Hippocampal formation (tissue), 2 donors: ENCODE data around the gene FAM210A.

Source experiments
- DNase-seq, 2 donors: peaks; one replicate each; lab custom pipeline; 2025; lab: John Stamatoyannopoulos, UW

Gene FAM210A

GRCh38 chr18:13646633-13647032 is 79.7 kb downstream of the FAM210A start:
- no peak for DNase-seq

- DNase-seq = no peak
These were observed 81.3 kb downstream of the FAM210A start for GRCh38 chr18:13645093-13645492.

- DNase-seq = no peak
These were observed 83.1 kb downstream of the FAM210A start for GRCh38 chr18:13643261-13643751.

- no peak for DNase-seq
These were observed 83.9 kb downstream of the FAM210A start for GRCh38 chr18:13642440-13642827.

GRCh38 chr18:13641551-13642439 is 84.6 kb downstream of the FAM210A start:
- DNase-seq = no peak

- DNase-seq = no peak
These were observed 86.0 kb downstream of the FAM210A start for GRCh38 chr18:13640266-13640860.

GRCh38 chr18:13638719-13639595 is 87.4 kb downstream of the FAM210A start:
- no peak for DNase-seq

GRCh38 chr18:13635046-13635445 is 91.3 kb downstream of the FAM210A start:
- peak in 1 of 2 donors; percentile 47 for DNase-seq

GRCh38 chr18:13633700-13634099 is 92.7 kb downstream of the FAM210A start:
- DNase-seq = no peak

- no peak for DNase-seq
These were observed 95.6 kb downstream of the FAM210A start for GRCh38 chr18:13630716-13631268.

- peak; percentile 62 to 93 for DNase-seq
These were observed 96.3 kb downstream of the FAM210A start for GRCh38 chr18:13629841-13630715.

GRCh38 chr18:13628211-13628610 is 98.1 kb downstream of the FAM210A start:
- DNase-seq = no peak

GRCh38 chr18:13627639-13628038 is 98.7 kb downstream of the FAM210A start:
- no peak for DNase-seq

GRCh38 chr18:13626544-13626908 is 99.8 kb downstream of the FAM210A start:
- DNase-seq = no peak

- no peak for DNase-seq
These were observed 100.4 kb downstream of the FAM210A start for GRCh38 chr18:13625843-13626543.

- DNase-seq = no peak
These were observed 101.0 kb downstream of the FAM210A start for GRCh38 chr18:13625355-13625754.

GRCh38 chr18:13624563-13625237 is 101.7 kb downstream of the FAM210A start:
- no peak for DNase-seq

- DNase-seq = no peak
These were observed 102.5 kb downstream of the FAM210A start for GRCh38 chr18:13623871-13624270.

- no peak for DNase-seq
These were observed 103.0 kb downstream of the FAM210A start for GRCh38 chr18:13623348-13623747.

- DNase-seq = no peak
These were observed 103.6 kb downstream of the FAM210A start for GRCh38 chr18:13622751-13623150.
